ENCODE results near the gene CALD1.

CALD1 gene

DNA sequence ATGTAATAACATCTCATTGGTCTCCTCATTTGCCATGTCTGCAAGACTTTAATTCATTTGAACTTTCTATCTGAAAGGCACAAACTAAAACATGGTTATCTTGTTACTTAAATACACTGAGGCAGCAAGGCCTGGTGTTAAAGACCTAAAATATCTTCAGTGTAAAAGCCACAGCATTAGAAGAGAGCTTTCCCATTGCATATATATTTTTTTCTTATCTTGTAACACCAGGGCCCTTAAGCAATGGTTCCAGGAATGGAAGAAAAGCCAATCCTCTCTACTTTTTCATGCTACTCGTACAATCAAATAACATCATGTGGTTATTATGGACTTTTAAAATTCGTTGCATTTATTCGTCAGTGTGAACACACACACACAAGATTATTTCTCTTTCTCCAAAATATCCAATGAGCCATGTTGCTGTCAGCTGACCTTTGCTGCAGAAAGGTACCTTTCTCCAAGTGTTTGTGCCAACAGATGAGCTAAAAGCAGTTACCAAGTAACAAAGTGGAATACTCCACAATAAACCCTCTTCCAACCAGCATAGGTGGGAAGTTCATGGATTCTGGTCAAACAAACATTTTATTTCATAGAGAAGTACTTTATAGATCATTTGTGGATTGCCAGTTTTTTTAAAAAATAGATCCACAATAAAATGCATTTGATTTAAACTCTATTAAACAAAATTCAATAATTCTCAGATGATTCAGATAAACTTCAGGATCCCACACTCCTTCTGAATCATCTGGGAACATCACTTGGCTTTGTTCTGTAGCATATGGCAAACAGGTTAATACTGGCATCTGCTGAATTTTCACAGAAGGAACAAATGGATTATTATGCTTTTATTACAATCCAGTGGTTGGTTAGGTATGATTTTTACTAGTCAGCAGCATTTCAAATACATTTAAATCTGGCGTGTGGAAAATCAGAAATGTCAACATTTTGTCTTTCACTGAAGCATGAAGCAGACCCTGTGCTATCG, 143.6 kb downstream of the CALD1 start:
- TF ChIP-seq EZH2 (IDR thresholded peaks at IDR 0.05; ENCODE audit: borderline replicate concordance, low read depth, low read length, severe bottlenecking), result no peak
- TF ChIP-seq, protein P1, sequence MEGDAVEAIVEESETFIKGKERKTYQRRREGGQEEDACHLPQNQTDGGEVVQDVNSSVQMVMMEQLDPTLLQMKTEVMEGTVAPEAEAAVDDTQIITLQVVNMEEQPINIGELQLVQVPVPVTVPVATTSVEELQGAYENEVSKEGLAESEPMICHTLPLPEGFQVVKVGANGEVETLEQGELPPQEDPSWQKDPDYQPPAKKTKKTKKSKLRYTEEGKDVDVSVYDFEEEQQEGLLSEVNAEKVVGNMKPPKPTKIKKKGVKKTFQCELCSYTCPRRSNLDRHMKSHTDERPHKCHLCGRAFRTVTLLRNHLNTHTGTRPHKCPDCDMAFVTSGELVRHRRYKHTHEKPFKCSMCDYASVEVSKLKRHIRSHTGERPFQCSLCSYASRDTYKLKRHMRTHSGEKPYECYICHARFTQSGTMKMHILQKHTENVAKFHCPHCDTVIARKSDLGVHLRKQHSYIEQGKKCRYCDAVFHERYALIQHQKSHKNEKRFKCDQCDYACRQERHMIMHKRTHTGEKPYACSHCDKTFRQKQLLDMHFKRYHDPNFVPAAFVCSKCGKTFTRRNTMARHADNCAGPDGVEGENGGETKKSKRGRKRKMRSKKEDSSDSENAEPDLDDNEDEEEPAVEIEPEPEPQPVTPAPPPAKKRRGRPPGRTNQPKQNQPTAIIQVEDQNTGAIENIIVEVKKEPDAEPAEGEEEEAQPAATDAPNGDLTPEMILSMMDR (IDR thresholded peaks at IDR 0.05; ENCODE audit: borderline replicate concordance, extremely low read depth, low read length, poor library complexity, severe bottlenecking), result no peak
- H3K4me2 ChIP-seq (ENCODE audit: insufficient read depth, low read length), result no peak overlapping the region
- no peaks in the 10 kb centered on the region for H3K27me3 ChIP-seq (ENCODE audit: insufficient read depth, low read length, poor library complexity)
- DNase-seq (no peak), ATAC-seq (ENCODE audit: insufficient read depth, low read depth) (no peak)
- no peaks in the 10 kb centered on the region for H4K20me1 ChIP-seq (ENCODE audit: insufficient read depth, low read length)
- H3K4me1 ChIP-seq (ENCODE audit: insufficient read depth, low read length), result no peaks in the 10 kb centered on the region
- H3K27ac ChIP-seq (ENCODE audit: low read length), result no peak overlapping the region
- H3K79me2 ChIP-seq (ENCODE audit: insufficient read depth, low read length), result no peaks in the 10 kb centered on the region
- no peak overlapping the region for H2AFZ ChIP-seq (ENCODE audit: low read depth, low read length)
- H3K9ac ChIP-seq (ENCODE audit: low read depth, low read length), result no peak overlapping the region
- H3K4me3 ChIP-seq (ENCODE audit: low read depth in 1 of 2, low read length in 2 of 2), result no peak overlapping the region
- H3K36me3 ChIP-seq (ENCODE audit: insufficient read depth, low read length), result no peaks in the 10 kb centered on the region
- H3K9me3 ChIP-seq (ENCODE audit: insufficient read depth, low read length, severe bottlenecking), result no peaks in the 10 kb centered on the region

DNA sequence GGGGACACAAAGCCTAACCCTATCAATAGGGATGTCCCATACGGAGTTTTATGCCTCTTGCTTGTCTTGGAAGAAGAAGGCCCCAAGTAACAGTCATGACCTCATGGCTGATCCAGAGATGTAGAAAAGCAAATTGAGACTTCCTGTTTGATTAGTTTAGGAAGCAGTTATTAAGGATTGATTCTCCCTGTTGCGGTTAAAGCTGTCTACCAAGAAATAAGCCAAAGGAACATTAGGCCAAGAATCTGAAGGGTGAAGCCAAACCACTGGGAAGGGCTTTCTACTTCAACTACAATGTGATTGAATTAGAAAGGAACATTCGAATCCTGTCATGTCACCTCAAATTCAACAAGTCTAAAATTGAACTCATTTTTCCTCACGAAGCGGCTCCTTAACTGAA, 146.3 kb downstream of the CALD1 start:
- Histone ChIP-seq H3K4me1 (ENCODE audit: insufficient read depth, low read length) (no peaks in the 10 kb centered on the region), H3K27me3 (ENCODE audit: insufficient read depth, low read length, poor library complexity) (no peaks in the 10 kb centered on the region), H3K4me3 (ENCODE audit: low read depth in 1 of 2, low read length in 2 of 2) (no peak overlapping the region), H4K20me1 (ENCODE audit: insufficient read depth, low read length) (no peaks in the 10 kb centered on the region), H3K9me3 (ENCODE audit: insufficient read depth, low read length, severe bottlenecking) (no peaks in the 10 kb centered on the region), H3K79me2 (ENCODE audit: insufficient read depth, low read length) (no peaks in the 10 kb centered on the region), H3K4me2 (ENCODE audit: insufficient read depth, low read length) (no peak overlapping the region), H3K36me3 (ENCODE audit: insufficient read depth, low read length) (no peaks in the 10 kb centered on the region), H2AFZ (ENCODE audit: low read depth, low read length) (no peak overlapping the region), H3K9ac (ENCODE audit: low read depth, low read length) (no peak overlapping the region), H3K27ac (ENCODE audit: low read length) (no peak overlapping the region)
- TF ChIP-seq, protein P1 (IDR thresholded peaks at IDR 0.05; ENCODE audit: borderline replicate concordance, extremely low read depth, low read length, poor library complexity, severe bottlenecking), result no peak
- TF ChIP-seq EZH2 (IDR thresholded peaks at IDR 0.05; ENCODE audit: borderline replicate concordance, low read depth, low read length, severe bottlenecking), result no peak
- ATAC-seq (ENCODE audit: insufficient read depth, low read depth) (no peak), DNase-seq (no peak)

DNA sequence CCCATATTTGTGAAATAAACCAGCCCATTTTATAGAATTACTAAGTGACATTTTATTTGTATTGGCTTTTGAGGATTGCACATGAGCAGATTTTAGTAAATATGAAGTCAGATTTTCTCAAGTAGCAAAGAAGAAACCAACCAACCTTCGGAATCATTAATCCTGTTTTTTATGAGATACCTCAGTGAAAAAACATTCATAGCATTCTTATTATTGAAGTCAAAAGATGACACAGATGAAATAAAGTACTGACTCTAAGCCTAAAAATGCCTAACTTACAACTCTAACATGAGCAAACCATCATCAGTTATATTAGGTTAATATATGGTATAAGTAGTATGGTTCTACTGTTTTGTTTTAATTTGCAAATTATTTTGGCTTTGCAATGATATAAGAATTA, 147.0 kb downstream of the CALD1 start:
- no peak for ATAC-seq (ENCODE audit: insufficient read depth, low read depth)

More for the DNA sequence above, 147.0 kb downstream of the CALD1 start:
- no peak overlapping the region for H3K4me3 ChIP-seq (ENCODE audit: low read depth in 1 of 2, low read length in 2 of 2)
- H3K79me2 ChIP-seq (ENCODE audit: insufficient read depth, low read length), result no peaks in the 10 kb centered on the region
- TF ChIP-seq, protein P1 (IDR thresholded peaks at IDR 0.05; ENCODE audit: borderline replicate concordance, extremely low read depth, low read length, poor library complexity, severe bottlenecking), result no peak
- no peak for TF ChIP-seq EZH2 (IDR thresholded peaks at IDR 0.05; ENCODE audit: borderline replicate concordance, low read depth, low read length, severe bottlenecking)
- no peak overlapping the region for H3K9ac ChIP-seq (ENCODE audit: low read depth, low read length)
- H3K4me1 ChIP-seq (ENCODE audit: insufficient read depth, low read length), result no peaks in the 10 kb centered on the region
- no peak for DNase-seq
- no peak overlapping the region for H3K4me2 ChIP-seq (ENCODE audit: insufficient read depth, low read length)
- no peaks in the 10 kb centered on the region for H4K20me1 ChIP-seq (ENCODE audit: insufficient read depth, low read length)
- no peaks in the 10 kb centered on the region for H3K9me3 ChIP-seq (ENCODE audit: insufficient read depth, low read length, severe bottlenecking)
- no peak overlapping the region for H2AFZ ChIP-seq (ENCODE audit: low read depth, low read length)
- H3K27me3 ChIP-seq (ENCODE audit: insufficient read depth, low read length, poor library complexity), result no peaks in the 10 kb centered on the region
- no peak overlapping the region for H3K27ac ChIP-seq (ENCODE audit: low read length)
- H3K36me3 ChIP-seq (ENCODE audit: insufficient read depth, low read length), result no peaks in the 10 kb centered on the region

All from DND-41 (cell line).